ENCODE data around the gene LUC7L3. TPM values are rescaled to one million over a fixed set of nuclear protein-coding genes. Genes with fewer than 3 reads are reported as not detected.
"Not testable (repeated sequence)": the region's sequence is repeated elsewhere in the genome, so short reads cannot be mapped to it uniquely, and the experiment has no call there.

Gene LUC7L3
- total RNA-seq, 1 donor from 2014 or later: 71.5 TPM

GRCh38 chr17:50675627-50676026 is 43.8 kb upstream of the LUC7L3 start:
- H3K27me3 Mint-ChIP-seq (ENCODE audit: low read depth): no peaks in the 10 kb centered on the region

GRCh38 chr17:50676065-50676975 is 43.1 kb upstream of the LUC7L3 start:
- peaks cover 4% of the 10 kb centered on the region for H3K4me1 Mint-ChIP-seq (ENCODE audit: low read depth)
- H3K27ac Mint-ChIP-seq (ENCODE audit: unreplicated experiment): no peak overlapping the region
- no peaks in the 10 kb centered on the region for H3K27me3 Mint-ChIP-seq (ENCODE audit: low read depth)
- no peaks in the 10 kb centered on the region for H3K9me3 Mint-ChIP-seq (ENCODE audit: low read depth)
- no peak for TF ChIP-seq CTCF (IDR thresholded peaks at IDR 0.05)
- no peak for DNase-seq (ENCODE audit: low spot score)
- H3K36me3 Mint-ChIP-seq (ENCODE audit: low read depth): no peaks in the 10 kb centered on the region
- no peak overlapping the region for H3K4me3 Mint-ChIP-seq (ENCODE audit: unreplicated experiment)

More at GRCh38 chr17:50675627-50676026, 43.8 kb upstream of the LUC7L3 start:
- DNase-seq (ENCODE audit: low spot score): no peak
- Mint-ChIP-seq H3K4me1 (ENCODE audit: low read depth) (no peaks in the 10 kb centered on the region), H3K4me3 (ENCODE audit: unreplicated experiment) (no peak overlapping the region), H3K9me3 (ENCODE audit: low read depth) (no peaks in the 10 kb centered on the region), H3K36me3 (ENCODE audit: low read depth) (no peaks in the 10 kb centered on the region), H3K27ac (ENCODE audit: unreplicated experiment) (no peak overlapping the region)
- TF ChIP-seq CTCF (IDR thresholded peaks at IDR 0.05): no peak

- H3K27ac Mint-ChIP-seq (ENCODE audit: unreplicated experiment): no peak overlapping the region
- H3K4me1 Mint-ChIP-seq (ENCODE audit: low read depth): peaks cover 9% of the 10 kb centered on the region
- H3K4me3 Mint-ChIP-seq (ENCODE audit: unreplicated experiment): no peak overlapping the region
- no peaks in the 10 kb centered on the region for H3K36me3 Mint-ChIP-seq (ENCODE audit: low read depth)
- no peak for DNase-seq (ENCODE audit: low spot score)
- no peaks in the 10 kb centered on the region for H3K9me3 Mint-ChIP-seq (ENCODE audit: low read depth)
- H3K27me3 Mint-ChIP-seq (ENCODE audit: low read depth): no peaks in the 10 kb centered on the region
- no peak for TF ChIP-seq CTCF (IDR thresholded peaks at IDR 0.05)
Observed at GRCh38 chr17:50677851-50678375, 41.5 kb upstream of the LUC7L3 start.

DNA sequence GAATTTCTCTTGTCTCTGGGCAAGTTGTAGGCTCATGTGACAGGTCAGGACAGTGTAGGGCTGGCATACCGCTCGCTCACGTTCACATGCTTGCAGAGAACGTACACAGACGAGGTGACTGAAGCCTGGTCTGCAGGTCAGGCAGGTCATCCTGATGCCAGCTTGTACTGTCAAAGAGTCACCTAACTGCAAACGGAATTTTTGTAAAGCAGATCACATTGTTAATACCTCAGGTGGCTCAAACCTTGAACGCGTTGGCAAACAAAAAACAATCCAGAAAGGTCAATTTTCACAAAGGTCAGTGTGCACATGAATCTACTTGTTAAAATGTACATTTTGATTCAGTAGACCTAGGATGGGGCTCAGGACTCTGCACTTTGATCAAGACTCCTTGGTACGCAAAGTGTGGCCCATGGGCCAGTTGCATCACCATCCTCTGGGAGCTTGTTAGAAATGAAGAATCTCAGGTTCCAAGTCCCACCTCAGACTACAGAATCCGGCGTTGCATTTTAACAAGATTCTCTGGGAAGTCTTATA is 40.3 kb upstream of the LUC7L3 start:
- no peak for DNase-seq (ENCODE audit: low spot score)
- H3K4me3 Mint-ChIP-seq (ENCODE audit: unreplicated experiment): no peak overlapping the region
- no peaks in the 10 kb centered on the region for H3K9me3 Mint-ChIP-seq (ENCODE audit: low read depth)
- no peaks in the 10 kb centered on the region for H3K36me3 Mint-ChIP-seq (ENCODE audit: low read depth)
- TF ChIP-seq CTCF (IDR thresholded peaks at IDR 0.05): no peak
- peaks cover 9% of the 10 kb centered on the region for H3K4me1 Mint-ChIP-seq (ENCODE audit: low read depth)
- H3K27ac Mint-ChIP-seq (ENCODE audit: unreplicated experiment): no peak overlapping the region
- no peaks in the 10 kb centered on the region for H3K27me3 Mint-ChIP-seq (ENCODE audit: low read depth)

GRCh38 chr17:50680126-50680525 is 39.3 kb upstream of the LUC7L3 start:
- Mint-ChIP-seq H3K27ac (ENCODE audit: unreplicated experiment) (no peak overlapping the region), H3K36me3 (ENCODE audit: low read depth) (no peaks in the 10 kb centered on the region), H3K9me3 (ENCODE audit: low read depth) (no peaks in the 10 kb centered on the region), H3K4me1 (ENCODE audit: low read depth) (peaks cover 9% of the 10 kb centered on the region), H3K4me3 (ENCODE audit: unreplicated experiment) (no peak overlapping the region), H3K27me3 (ENCODE audit: low read depth) (no peaks in the 10 kb centered on the region)
- no peak for DNase-seq (ENCODE audit: low spot score)
- no peak for TF ChIP-seq CTCF (IDR thresholded peaks at IDR 0.05)

GRCh38 chr17:50680543-50681262 is 38.7 kb upstream of the LUC7L3 start:
- H3K27ac Mint-ChIP-seq (ENCODE audit: unreplicated experiment): peak overlapping the region; percentile 10
- H3K4me1 Mint-ChIP-seq (ENCODE audit: low read depth); H3K36me3 Mint-ChIP-seq (ENCODE audit: low read depth); H3K9me3 Mint-ChIP-seq (ENCODE audit: low read depth); H3K27me3 Mint-ChIP-seq (ENCODE audit: low read depth); H3K4me3 Mint-ChIP-seq (ENCODE audit: unreplicated experiment); DNase-seq (ENCODE audit: low spot score): not testable (repeated sequence)

All from chondrocyte (in vitro differentiated cells).